HG02678 (cell line): ENCODE measurements around the gene CBX5.
"Not testable (repeated sequence)": the region's sequence is repeated elsewhere in the genome, so short reads cannot be mapped to it uniquely, and the experiment has no call there.

ENCODE experiments used
- ATAC-seq: cut with Tn5 transposase; IDR thresholded peaks from one replicate; pipeline ENCODE4 v1.9.1; 2021; ENCODE audit warnings: mild to moderate bottlenecking, moderate library complexity; ENCODE audit not compliant: unreplicated experiment

The CBX5 gene

DNA sequence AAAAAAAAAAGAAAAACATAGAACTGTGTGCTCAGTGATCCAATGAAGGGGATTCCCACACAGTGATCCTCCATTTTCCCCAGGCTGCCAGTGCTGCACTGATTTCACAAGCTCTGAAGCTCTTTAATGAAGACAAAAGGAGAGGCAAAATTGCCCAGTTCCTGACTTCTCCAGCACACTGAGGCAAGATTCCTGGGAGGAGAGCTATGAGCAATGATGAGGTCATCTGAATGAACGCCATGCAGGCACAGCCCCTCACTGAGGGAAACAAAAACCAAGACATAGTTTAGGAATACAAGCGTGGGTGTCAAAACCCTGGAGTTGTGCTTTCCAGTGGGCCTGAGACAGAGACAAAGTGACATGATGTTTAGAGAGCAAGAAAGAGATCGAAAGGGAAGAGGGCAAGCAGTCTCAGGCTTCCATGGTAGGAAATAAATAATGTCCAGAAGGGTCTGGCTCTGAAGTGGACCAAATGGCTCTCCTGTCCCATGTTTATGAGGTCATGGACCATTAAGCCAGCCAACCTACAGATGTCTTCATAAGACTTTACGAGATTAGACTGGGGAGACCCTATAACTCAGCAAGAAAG is 50.2 kb downstream of the CBX5 start:
- no peak for ATAC-seq

DNA sequence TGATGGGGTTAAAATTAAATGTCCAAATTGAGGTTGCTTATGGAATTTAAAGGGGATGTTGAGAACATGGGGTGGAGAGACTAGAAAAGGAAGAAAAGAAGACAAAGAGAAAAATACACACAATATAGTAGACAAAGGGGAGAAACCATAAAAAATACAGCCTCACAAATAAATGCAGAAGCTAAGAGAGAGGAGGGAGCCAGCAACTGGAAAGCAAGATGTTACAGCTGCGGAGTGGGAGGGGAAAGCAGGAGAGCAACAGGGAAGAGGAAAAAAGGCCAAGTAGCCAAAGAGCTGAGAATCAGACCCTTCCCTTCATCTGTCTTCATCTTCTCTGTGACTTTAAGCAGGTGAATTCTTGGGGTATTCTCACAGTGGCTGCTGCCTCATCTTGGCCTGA is 51.5 kb downstream of the CBX5 start:
- ATAC-seq = no peak

DNA sequence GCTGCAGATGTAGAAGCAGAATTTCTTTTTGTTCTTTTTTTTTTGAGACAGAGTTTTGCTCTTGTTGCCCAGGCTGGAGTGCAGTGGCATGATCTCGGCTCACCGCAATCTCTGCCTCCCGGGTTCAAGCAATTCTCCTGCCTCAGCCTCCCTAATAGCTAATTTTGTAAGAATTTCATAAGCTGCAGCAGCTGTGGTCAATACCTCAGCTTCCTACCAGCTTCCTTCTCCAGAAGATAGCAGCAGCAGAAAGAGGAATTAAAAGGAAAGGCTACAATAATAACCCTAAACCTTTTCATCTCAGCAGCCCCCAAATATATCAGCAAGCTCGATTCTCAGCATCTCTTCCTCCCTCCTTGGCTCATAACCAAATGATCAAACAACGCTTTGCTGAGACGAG is 52.0 kb downstream of the CBX5 start:
- not testable (repeated sequence) for ATAC-seq

DNA sequence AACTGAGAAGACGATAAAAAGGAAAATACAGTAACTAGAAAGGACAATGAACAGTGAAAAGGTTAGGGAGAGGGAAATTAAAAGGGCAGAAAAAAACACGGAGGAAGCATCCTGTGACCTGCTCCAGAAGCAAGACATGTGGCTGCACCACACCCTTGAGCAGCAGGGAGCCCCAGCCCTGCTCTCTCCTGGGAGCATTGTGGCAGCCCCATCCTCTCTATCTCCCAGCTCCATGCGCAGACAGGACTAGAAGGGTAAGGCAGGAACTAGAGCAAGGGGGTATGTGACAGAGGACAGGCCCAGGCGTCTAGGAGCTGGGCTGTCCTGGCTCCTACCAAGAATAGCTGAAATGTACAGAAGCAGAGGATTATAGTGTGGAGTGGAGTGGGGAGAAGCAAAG is 52.5 kb downstream of the CBX5 start:
- ATAC-seq = no peak

DNA sequence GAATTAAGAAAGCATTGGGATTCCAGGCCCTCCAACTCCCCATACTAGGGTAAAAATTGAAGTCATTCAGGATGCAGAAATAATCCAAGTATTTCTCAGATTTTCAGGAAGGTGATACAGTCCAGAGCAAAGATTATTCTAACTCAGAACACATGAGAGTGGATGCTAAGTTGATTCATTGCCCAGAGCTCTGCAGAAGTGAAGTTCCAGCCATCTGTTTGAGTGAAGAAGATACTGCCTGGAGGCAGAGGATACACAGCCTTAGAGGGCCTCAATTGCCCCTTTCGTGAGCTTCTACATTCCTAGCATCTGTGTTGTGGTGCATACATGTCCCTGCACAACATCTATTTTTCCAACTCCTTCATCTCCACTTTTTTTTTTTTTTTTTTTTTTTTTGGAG is 54.3 kb downstream of the CBX5 start:
- ATAC-seq = no peak

DNA sequence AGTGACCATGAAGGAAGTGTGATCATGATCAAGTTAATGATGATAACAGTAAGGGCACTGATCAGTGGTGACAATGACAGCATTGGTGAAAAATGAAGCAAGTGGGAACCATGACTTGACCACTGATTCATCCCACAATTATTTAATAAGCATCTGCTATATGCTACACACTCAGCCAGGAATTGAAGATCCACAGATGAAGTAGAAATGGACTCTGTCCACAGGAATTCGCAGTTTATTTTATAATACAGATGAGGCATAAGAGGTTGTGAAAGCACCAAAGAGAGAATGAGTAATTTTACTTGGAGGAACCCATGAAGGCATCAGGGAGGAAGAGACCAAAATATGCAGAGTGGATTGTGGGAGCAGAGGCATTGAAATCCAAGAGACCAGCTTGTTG is 57.3 kb downstream of the CBX5 start:
- ATAC-seq = no peak

DNA sequence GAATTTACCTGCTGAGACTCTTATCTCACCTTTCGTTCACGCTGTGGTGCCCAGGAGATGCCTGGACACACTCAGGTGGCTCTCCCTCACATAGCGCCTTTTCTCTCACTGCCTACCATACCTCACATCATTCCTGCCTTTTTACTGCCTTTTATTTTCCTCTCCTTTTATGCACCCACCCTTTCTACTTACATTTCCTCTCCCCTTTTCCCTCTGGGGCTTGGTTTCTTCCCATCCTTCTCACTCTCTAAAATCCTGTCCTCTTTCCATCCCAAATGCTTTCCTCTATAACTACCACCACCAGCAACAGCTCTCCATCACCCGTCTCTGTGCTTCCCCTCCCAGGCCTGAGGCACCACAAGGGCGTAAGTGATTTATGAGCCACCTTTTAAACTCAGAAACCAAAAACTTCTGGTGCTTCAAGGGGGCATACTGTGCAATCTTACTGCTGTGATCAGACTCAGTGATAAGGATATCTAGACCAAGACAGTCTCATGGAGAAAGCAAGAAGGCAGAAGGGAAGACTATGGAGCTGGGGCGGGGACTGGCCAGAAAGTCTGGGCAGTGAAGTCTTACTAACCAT is 58.4 kb downstream of the CBX5 start:
- ATAC-seq = no peak

DNA sequence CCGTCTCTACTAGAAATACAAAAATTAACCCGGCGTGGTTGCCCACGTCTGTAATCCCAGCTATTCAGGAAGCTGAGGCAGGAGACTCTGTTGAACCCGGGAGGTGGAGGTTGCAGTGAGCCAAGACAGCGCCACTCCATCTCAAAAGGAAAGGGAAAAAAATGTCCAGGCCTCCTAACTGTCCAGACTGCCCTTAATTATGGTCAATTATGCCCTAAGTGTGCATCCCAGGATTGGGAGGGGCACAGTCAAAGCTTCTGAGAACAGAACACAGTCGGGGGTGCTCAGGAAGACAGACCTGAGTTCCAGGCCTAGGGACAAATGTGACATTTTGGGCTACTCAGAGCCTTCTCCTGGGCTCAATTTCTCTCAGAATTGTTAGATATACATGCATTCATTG is 59.4 kb downstream of the CBX5 start:
- ATAC-seq = no peak

DNA sequence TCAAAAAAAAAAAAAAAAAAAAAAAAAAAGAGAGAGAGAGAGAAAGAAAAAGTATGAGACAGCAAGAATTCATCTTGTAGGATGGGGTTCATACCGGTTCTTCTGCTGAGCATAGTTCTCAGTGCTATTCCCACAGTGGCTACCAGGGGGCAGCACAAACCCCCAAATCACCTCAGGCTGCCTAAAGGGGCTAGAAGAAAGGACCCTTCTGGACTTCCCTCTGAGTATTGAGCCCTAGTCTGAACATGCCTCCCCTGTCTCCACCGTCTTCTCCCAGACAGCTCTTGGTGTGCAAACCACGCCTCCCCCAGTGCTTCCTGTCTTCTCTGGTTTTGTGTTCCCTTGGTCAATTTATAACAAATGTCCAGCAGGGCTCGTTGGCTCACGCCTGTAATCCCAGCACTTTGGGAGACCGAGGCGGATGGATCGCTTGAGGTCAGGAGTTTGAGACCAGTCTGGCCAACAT is 59.8 kb downstream of the CBX5 start:
- no peak for ATAC-seq

DNA sequence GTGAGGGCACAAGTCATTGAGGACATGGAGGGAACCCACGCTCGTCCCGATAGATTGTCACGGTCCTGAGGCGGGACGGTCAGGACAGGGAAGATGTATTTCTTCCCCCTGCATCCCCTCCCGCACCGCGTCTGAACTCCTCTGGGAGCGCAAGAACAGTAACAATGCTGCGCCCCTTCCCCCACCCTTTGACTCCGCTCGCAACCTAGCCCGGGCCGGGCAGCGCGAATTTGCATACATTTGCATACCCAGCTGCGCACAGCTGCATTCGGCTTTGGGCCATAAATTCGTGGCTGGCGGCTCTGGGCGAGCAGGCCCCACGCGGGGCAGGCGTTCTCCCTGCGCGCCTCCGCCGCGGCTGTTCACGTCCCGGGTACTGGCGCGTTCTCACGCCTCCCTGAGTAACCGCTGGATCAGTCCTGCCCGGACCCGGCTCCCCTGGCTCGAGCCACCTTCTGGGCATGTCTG is 62.1 kb downstream of the CBX5 start:
- no peak for ATAC-seq

DNA sequence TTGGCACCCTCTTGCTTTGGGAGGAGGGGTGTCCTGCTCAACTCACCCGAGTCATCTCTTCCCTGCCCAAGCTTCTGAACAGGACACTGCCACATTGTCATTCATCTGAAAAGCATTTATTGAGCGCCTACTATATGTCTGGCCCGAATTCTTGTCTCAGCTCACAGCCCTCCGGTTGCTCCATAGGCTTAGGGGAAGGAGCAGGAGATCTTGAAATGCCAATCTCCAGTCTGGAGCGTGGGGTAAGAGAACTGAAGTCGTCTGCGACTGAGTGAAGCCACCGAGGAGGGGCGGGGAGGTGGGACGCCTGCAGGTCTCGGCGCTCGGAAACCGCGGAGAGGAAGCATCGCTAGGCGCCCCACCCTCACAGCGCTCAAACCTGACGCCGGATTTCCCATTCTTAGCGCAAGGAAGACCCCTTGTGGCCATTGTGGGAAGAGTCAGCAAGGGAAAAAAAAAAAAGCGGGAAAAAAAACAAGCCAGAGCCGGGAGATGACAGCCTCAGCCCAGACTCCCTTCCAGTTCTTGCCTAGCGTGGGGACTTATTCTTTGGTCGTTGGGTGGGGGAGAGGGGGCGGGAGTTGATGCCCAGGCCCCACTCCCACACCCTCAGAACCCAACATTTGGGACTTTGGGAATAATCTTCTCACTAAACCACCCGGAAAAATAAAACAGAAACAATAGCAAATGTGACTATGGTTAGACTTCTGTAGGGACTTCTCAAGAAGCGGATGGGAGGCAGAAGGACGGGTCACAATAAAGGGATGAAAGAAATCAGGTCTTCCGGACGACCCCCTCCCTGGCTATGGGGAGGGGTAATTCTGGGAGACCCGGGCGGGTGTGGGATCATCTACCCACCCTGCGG is 62.9 kb downstream of the CBX5 start:
- no peak for ATAC-seq

DNA sequence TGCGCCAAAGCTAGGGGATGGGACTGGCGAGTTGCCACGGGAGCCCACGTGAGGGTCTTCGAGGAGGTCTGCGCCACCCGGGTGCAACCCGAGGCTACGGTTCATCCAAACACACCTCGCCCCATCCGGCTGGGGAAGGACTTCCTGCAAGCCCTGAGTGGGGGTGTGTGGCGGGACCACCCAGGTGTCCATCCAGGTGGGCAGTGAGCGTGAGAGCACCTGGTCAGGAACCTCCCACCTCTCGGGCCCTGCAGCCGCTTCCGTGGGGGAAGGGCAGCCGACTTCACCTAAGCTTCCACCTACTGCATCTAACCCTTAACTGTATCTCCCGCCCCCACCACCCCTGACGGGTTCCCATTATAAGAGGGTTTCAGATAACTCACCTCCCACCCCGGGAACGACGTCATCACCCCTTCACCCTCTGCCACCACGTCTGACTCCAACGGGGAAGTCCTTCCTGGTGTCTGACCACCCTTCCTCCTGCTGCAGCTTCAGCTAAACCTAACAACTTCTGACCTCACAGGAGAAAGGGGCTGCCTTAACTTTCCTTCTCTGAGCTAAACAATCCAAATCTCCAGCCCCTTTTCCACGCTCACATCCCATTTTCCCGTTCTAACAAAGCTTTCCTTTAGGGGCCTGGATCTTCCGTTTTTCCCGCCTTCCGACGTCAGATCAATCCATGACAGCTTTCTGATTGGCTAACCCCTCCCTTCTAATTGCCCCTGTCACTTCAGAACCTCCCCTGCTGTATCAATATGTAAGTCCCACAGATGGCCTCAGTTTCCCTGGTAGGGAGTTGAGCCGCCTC is 63.7 kb downstream of the CBX5 start:
- no peak for ATAC-seq

DNA sequence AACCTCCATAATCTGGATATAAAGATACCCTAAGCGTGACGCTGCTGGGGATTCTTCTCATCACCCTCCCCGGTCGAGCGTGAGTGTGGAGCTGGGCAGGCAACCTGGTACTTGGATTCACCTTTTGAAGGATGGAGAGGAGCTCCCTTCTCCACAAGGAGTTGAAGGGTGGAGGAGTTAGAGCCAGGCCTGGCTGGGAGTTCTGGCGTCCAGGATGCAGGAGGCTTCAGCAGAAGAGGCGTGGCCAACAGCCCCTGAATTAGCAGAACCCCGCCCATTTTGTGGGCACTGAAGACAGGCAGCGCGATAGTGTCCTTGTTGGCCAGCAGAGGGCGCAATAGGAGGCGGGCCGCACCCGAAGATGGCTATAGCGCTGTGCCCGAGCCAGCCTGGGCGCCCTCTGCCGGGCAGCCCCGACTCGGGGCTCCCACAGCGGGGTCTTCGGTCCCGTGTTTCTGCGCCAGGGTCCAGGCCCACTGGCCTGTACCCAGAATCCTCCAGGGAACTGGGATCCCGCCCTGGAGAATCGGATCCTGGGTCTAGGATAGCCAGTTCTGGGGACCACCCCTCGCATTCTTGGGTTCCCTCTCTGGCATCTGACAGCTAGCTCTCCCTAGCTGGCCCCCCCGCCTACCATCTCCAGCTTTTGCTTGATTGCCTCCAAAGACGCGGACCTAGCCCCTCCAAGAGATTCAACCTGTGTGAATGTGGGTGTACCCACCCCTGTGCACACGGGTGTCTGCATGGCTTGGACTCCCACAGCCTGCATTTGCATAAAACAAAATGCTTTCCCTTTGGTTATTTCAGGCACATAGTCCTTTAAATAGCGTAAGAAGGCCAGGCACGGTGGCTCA is 65.1 kb downstream of the CBX5 start:
- peak; percentile 84 for ATAC-seq

DNA sequence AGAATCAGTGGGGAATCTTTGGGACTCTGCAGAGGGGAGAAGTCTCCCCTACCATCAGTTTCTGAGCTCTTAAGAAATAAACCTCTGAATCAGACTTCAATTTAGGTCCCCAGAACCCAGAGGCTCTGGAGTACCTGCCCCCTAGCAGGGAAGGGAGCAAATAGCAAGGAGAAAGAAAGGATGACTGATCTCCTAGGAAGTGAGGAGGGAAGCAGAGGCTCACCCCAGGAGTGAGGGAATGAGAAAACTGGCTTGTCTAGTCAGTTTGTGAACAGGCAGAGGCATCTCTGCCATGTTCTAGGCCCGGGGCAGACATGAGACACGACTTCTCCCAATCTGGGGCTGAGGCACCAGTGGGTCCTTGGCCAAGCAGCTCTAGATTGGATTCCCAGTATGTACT is 66.8 kb downstream of the CBX5 start:
- ATAC-seq = no peak

DNA sequence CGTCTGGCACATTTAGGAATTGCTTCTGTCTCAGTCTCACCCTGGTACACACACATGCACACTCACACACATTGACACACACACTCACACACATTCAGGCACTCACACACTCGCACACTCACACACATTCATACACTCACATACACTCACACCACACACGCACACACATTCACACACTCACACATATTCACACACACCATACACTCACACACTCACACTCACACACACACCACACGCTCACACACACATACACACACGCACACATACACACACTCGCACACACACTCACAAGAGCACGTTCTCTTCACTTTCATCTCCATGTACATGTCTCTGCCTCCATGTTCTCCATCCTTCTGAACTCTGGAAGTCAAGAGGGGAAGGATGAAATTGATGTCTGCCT is 68.0 kb downstream of the CBX5 start:
- ATAC-seq = no peak

DNA sequence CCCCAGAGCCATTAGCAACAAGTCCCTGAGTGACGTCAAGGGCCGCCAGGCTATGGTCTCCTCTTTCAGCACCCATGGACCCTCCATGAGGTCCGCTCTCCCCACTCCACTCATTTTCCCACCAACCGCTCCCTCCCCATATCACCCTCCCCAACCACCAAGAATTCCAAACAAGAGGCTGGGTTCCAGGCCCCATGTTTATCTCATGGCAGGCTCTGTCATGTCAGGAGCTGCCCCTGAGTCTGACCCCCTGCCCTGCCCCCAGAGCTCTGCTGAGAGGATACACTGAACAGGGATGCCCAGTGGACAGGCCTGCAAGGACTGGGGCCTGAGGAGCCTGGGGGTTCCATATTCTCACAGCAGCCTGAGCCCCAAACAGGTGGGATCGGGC is 69.5 kb downstream of the CBX5 start:
- ATAC-seq = no peak

DNA sequence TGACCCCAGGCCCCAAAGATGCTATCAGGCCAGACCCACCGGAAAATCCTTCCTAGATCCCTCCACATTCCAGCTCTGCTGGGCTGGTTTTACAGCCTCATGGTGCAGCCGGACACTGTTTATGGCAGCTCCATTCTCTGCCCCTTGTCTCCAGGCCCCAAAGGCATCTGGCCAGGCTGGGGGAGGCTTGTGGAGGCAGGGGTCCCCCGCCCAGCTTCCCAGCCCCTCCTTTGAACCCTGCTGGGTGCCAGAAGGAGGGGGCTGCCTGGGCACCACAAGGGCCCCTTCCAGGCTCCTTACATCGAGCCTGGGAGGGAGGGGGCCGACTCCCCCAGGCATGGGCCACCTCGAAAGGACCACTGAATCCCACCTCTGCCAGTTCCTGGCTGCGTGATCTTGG is 71.3 kb downstream of the CBX5 start:
- no peak for ATAC-seq

DNA sequence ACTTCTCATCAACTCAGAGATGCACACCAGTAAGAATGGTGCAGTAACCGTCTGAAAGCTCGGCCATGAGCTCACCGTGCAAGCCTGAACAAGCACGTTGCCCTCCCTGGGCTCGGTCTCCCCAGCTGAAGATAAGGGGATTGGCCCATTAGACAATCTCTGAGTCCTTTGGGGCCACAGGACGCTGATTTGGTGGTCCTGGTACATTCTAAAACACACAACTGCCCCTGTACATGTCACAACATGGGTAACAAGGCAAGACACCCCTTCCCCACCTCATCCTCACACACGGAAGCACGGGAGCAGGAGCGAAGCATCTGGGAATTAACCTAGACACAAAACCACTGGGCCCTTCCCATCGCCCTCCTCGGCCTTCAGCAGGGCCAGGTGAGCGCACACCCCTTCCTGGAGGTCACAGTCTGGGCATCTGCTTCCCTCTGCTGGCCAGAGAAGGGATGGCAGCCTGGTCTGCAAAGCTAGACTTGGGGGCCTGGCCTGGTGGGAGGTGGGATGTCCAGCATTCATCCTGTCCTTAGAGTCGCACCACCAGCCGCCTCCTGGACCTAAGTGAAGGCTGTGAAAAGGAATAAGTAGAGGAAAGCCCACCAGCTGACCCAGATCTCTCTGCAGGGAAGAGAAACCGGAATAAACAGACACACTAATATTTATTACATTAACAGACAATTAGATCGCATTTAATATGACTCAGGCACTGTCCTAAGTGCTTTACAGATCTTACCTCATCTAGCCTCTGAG is 72.2 kb downstream of the CBX5 start:
- ATAC-seq = peak; percentile 85

DNA sequence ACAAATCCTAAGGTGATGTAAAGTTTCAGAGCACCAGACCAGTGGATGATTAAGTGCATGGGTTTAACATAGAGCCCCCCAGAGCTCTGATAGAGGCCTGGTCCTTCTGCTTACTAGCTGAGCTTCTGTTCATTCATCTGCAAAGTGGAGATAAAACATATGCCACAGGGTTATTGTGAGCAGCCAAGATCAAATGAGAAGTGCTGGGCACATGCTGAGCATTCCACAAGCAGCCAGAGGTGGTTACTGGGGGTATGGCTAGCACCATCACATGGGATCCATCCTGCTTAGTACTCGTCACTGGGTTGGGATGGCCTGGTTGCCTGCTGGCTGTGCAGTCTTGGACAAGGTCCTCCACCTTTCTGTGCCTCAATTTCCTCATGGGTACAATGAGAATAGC is 73.1 kb downstream of the CBX5 start:
- ATAC-seq = no peak

DNA sequence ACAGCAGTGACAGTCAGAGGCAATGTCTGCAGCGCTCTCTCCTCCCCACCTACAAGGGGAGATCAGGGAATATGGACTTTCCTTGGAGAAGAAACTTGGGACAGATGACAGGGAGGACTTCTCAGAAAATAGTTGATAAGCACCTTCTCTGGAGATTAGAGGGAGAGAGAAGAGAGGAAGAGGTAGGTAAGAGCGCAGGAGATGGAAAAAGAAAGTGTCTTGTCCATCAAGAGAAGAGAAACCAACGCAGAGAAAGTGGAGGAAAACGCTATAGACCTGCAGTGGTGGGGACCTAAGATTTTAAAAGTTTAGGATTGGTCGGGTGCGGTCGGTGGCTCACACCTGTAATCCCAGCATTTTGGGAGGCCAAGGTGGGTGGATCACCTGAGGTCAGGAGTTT is 75.6 kb downstream of the CBX5 start:
- no peak for ATAC-seq
